ENCODE data around the gene CELSR1. TPM values are rescaled to one million over a fixed set of nuclear protein-coding genes. Genes with fewer than 3 reads are reported as not detected.

The CELSR1 gene
- total RNA-seq, 3 donors from 2014 or later (not counting 1 experiment from before 2014, with no cell fraction given), result 0.89 to 3.9 (median 1.9) TPM

DNA sequence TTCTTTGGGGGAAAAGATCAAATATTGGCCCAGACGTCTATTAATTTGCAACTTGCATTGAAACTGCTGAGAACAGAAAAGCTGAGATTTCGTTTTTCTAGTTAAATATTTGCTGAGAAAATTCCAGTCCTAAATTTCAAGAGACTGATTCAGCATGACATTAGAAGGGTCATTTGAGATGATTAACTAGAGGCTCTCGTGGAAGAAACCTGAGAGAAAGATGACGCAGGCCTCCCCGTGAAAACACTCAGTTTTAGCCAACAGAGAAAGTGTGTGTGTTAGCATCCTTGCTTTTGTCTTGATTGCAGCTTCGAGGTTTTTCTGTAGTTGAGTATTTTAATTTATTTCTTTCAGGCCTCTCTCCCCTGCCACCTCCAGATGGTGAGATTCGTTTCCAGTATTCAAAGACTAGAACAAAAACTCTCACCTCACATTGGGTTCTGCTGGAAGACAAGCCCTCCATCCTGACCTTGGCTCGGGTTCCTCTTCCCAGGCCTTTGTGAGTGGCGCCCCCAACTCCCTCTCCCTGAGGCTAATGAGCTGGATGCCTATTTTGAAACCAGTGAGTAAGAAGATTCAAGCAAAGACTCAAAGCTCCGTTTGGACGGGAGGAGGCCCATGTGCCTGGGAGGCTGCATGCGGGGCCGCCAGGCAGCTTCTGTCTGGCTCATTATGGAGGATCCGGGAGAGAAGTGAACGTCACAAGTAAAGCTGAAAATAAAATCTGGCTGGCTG is 52.4 kb downstream of the CELSR1 start:
- H3K27me3 ChIP-seq (ENCODE audit: control insufficient read depth, insufficient read depth, low read length), result no peaks in the 10 kb centered on the region
- H3K4me1 ChIP-seq (ENCODE audit: control insufficient read depth, insufficient read depth, low read length), result peaks cover 46% of the 10 kb centered on the region
- Mint-ChIP-seq H3K4me3 (no peak overlapping the region), H3K4me1 (peaks cover 12 to 25% of the 10 kb centered on the region in 2 donors), H3K27me3 (ENCODE audit: low read depth in 2 of 2) (peaks cover 6 to 9% of the 10 kb centered on the region in 2 donors), H3K9me3 (no peaks in the 10 kb centered on the region), H3K27ac (no peak overlapping the region), H3K36me3 (no peaks in the 10 kb centered on the region)
- no peak overlapping the region for H3K27ac ChIP-seq (ENCODE audit: low read length)
- intact Hi-C loops (cut with micrococcal nuclease), result no loop called here
- WGBS (ENCODE audit: insufficient coverage), result 89% methylated on average over 14 of the region's 15 CpGs
- ATAC-seq (no peak), DNase-seq (no peak)
- H3K9me3 ChIP-seq (ENCODE audit: control insufficient read depth, insufficient read depth, low read length), result no peaks in the 10 kb centered on the region
- H3K36me3 ChIP-seq (ENCODE audit: control insufficient read depth, insufficient read depth, low read length), result no peaks in the 10 kb centered on the region
- H3K4me3 ChIP-seq (ENCODE audit: low read length), result no peak overlapping the region
- no peak for TF ChIP-seq CTCF (IDR thresholded peaks at IDR 0.05)

- no peaks in the 10 kb centered on the region for H3K9me3 Mint-ChIP-seq
- peaks cover 8 to 11% of the 10 kb centered on the region in 2 donors for H3K27me3 Mint-ChIP-seq (ENCODE audit: low read depth in 2 of 2)
- H3K36me3 Mint-ChIP-seq, result no peaks in the 10 kb centered on the region
- peaks cover 12 to 26% of the 10 kb centered on the region in 2 donors for H3K4me1 Mint-ChIP-seq
- ATAC-seq, result no peak
- H3K27ac Mint-ChIP-seq, result no peak overlapping the region
- Histone ChIP-seq H3K27me3 (ENCODE audit: control insufficient read depth, insufficient read depth, low read length) (no peaks in the 10 kb centered on the region), H3K9me3 (ENCODE audit: control insufficient read depth, insufficient read depth, low read length) (no peaks in the 10 kb centered on the region), H3K36me3 (ENCODE audit: control insufficient read depth, insufficient read depth, low read length) (no peaks in the 10 kb centered on the region), H3K27ac (ENCODE audit: low read length) (no peak overlapping the region), H3K4me3 (ENCODE audit: low read length) (no peak overlapping the region), H3K4me1 (ENCODE audit: control insufficient read depth, insufficient read depth, low read length) (peaks cover 46% of the 10 kb centered on the region)
- no peak for DNase-seq
- 86% methylated on average over 16 of the region's 16 CpGs for WGBS (ENCODE audit: insufficient coverage)
- intact Hi-C loops (cut with micrococcal nuclease), result no loop called here
- no peak overlapping the region for H3K4me3 Mint-ChIP-seq
- no peak for TF ChIP-seq CTCF (IDR thresholded peaks at IDR 0.05)
Observed at GRCh38 chr22:46484156-46484860, 53.1 kb downstream of the CELSR1 start.

DNA sequence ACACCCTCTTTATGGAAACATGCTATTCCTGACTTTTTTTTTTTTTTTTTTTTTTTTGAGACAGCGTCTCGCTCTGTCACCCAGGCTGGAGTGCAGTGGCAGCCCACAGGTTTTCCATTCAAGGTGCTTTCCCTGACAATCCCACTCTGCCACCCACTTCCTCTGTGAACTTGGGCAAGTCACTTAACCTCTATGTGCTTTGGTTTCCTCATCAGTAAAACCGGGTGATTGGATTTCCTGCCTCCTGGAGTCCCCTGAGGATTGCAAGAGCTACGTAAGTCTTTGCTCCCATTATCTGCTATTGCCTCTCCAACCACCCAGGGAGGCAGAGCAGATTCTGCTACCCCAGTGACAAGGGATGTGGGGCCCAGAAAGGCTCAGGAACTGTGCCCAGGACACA is 54.1 kb downstream of the CELSR1 start:
- no peak overlapping the region for H3K4me3 ChIP-seq (ENCODE audit: low read length)
- no peak for TF ChIP-seq CTCF (IDR thresholded peaks at IDR 0.05)
- no peak overlapping the region for H3K27ac ChIP-seq (ENCODE audit: low read length)
- ATAC-seq (peak in 1 of 3 donors; percentile 34), DNase-seq (no peak)
- 19% methylated on average over 4 of the region's 4 CpGs for WGBS (ENCODE audit: insufficient coverage)
- Mint-ChIP-seq H3K36me3 (no peaks in the 10 kb centered on the region), H3K4me1 (peaks cover 12 to 26% of the 10 kb centered on the region in 2 donors), H3K9me3 (no peaks in the 10 kb centered on the region), H3K27me3 (ENCODE audit: low read depth in 2 of 2) (peaks cover 8 to 15% of the 10 kb centered on the region in 2 donors), H3K4me3 (no peak overlapping the region), H3K27ac (no peak overlapping the region)
- peaks cover 37% of the 10 kb centered on the region for H3K4me1 ChIP-seq (ENCODE audit: control insufficient read depth, insufficient read depth, low read length)
- no peaks in the 10 kb centered on the region for H3K36me3 ChIP-seq (ENCODE audit: control insufficient read depth, insufficient read depth, low read length)
- no peaks in the 10 kb centered on the region for H3K27me3 ChIP-seq (ENCODE audit: control insufficient read depth, insufficient read depth, low read length)
- intact Hi-C loops (cut with micrococcal nuclease), result no loop called here
- no peaks in the 10 kb centered on the region for H3K9me3 ChIP-seq (ENCODE audit: control insufficient read depth, insufficient read depth, low read length)

Measured in natural killer cell (primary cell).